ENCODE results near the gene MYOCD.

MYOCD gene

DNA sequence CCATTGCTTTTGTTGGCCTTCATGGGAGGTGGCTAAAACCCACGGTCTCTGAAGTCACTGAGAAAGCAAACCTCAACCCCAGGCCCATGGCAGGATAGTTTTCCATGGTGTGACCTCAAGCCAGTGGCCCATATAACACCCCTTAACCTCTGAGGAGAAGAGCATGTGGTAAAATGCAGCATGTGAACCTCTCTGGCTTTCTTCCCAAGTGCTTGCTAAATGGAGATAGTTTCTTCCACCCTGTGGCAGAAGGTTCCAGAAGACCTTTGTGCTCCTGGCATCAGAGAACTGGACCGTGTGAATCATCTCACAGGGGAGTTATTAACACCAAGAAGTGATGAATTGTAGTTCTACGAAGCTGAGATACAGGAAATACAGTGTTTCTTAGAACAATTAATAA, 47.3 kb downstream of the MYOCD start:
- no peak for DNase-seq

DNA sequence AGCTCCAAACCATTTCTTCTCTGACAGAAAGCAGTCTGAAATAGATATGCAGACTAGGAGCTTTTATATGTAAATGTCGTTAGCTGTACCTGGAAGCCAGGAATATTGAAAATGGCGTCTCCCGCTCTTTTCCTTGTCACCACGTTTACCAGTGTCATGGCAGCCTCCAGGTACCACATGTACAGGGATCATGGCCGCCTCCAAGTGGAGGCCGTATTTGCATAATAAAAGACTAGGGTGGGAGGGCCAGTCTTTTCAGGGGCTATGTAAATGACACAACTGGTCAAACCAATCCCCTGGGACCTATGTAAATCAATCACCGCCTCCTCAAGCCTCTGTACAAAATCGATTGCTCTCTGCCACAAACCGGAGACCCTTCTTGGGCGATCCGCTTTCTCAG, 54.3 kb downstream of the MYOCD start:
- DNase-seq: no peak

DNA sequence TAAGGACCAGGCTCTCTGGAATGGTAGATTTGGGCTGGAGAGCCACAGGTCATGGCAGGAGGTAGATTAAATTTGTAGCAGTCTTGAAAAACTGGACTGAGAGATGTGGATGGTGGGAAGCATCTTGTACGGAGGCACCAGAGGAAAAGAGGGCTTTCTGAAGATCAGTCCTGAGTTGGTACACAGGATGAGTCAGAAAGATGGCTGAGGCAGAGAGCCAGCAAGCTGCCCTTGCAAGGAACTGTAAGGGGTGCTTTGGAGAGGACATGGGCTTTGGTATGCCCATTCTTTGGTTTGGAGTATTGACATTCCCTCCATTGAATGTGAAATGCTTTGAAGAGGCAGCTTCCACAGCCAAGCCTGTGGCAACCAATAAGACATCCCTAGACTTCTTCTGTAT, 55.9 kb downstream of the MYOCD start:
- no peak for DNase-seq

DNA sequence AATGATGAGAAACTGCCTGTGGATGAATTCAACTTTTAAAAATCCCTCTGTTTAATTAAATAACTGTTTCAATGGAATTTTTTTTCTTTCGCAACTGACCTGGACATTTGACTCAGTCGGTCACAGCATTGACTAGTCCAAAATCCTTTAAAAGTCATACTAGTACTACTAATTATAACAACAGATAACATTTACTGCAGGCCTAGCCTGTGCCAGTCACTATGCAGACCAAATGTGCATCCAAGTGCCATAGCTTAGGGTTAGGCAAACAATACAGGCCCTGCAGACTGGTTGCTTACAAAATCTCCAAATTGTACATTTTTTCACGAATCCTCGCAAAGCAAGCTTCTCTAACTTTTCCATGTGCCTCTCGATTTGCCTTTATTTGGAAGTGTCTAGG, 56.6 kb downstream of the MYOCD start:
- no peak for DNase-seq

DNA sequence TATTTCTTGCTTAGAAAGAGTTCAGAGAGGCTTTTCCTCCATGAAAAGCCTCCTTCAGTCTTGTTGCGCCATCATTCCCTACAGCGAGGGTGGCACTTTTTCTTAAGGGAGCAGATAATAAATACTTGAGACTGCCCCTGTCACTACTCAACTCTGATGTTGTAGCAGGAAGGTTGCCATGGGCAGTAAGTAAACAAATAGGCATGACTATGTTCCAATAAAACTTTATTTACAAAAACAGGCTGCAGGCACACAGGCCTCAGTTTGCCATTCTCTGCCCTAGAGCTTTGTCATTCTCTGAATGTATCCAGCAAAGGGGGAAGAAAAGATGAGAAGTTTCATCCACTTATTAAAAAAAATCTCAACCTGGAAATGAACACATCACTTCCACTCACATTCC, 60.4 kb downstream of the MYOCD start:
- DNase-seq: no peak

DNA sequence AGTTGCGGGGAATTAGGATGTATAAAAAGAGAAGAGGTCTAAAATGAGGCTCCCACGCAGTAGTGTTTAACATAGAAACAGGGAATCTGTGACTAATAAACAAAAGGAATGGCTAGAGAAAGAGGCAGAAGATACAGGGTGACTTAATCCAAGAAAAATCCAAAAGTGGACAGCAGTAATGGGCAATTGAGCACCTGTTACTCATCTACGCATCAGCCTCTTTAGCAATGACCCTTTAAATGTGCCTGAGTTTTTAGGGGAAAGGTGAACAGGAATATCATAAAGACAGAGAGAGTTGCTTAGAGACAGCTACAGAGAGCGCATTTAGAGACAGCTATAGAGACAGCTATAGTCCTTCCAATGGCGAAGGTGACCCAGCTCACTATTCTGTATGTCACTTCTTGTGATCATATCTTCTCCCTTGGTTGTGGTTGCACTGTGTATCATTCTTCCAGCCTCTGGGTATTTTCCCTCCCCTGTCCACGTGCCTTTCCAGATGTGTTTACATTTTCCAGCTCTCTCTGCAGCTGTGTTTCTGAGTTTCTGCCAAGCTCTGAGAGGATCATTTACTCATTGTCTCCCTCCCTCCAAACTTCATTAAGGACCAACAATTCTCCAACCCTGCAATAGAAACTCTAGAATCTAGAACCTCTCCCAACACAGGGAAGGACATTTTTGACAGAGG, 61.5 kb downstream of the MYOCD start:
- no peak for DNase-seq

DNA sequence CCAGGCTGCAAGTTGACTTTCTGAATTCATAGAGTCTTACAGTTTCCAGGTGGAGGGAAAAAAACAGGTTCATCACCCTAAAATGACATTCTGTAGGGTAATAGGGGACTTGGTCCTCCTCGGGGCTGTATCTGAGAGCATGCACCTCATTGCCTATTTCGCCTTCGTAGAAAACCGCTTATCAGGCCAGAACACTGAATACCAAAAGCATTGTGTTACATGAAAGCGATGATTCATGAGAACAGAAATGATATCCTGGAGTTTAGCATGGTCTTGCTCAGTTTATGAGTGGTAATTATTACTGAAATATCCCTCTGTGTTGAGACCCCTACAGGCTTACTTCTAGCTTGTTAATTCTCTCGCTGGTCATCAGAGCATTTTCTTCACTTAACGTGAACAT, 62.2 kb downstream of the MYOCD start:
- no peak for DNase-seq

DNA sequence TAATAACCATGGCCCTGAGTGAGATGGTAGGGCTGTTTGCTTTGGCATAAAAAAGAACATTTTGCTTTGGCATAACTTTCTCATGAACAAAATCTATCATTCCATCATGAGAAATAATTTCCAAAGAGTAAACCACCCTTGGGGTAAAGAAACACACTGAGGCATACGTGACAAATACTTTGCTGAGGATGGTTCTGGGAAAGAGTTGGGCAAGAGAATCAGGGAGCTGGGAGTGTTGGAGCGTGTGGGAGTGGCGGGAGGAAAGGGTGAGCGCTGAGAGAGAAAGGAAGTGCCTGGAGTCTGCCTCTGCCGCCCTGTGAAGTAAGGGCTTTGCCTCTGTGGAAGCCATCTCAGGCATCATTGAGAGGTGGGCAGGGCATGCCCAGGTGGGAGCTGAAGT, 63.4 kb downstream of the MYOCD start:
- DNase-seq: no peak

DNA sequence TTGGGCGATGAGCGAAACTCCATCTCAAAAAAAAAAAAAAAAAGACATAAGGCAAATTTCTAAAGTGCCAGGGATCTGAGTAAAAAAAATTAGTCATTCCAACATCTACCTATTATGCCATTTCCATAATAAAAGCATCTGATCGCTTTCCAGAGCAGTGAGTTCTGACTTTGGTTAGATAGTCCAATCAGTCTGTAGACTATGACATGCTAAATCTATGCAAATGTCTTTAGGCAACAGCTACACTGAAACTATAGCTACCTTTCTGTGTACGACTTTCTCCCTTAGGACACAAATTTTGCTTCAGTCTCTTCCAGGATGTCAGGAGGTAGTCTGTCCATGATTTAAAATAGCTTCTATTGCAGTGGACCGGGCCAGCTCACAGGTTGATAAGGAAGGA, 64.7 kb downstream of the MYOCD start:
- DNase-seq: no peak

DNA sequence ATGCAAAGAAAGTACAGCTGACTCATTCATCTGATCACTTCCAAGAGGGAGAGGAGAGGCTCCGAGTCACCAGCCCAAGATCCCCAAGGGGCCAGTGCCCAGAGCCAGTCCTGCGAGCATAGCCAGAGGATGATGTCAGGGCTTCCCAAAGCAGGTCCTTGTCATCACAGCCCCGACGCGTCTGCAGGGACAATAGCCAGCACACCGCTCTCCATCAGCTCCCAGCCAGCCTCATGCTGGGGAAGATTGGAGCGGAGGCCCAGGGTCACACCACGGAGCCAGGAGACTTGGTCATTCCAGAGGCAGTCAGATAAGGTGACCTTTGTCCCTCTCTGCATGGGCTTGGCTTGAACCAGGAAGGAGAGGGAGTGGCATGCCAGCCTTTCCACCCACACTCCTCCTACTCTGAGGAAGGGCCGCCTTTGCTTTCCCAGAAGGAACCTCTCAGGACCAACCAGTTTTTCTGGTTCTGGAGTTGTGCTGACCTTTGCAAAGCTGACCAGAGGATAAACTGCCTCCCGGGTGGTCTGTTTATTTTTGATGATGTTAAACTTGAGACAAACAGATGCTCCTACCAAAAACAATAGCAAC, 65.3 kb downstream of the MYOCD start:
- no peak for DNase-seq

DNA sequence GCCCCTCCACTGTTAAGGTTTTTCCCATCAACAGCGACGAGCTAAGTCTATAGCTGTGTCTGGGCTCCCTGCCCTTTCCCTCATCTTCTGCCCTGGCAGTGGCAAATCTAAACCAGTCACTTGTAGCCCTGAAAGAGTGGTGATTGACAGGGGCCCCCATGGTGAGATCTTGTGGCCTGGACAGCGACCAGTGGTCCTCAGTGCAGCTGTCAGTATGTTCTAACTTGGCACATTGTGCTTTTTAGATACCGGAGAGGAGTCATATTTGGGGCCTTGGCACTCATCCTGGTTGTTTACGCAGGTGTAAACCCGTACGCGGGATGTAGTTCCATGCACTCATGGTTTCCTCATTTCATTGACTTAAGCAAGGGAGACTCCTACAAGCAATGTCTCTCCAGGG, 66.1 kb downstream of the MYOCD start:
- DNase-seq: no peak

DNA sequence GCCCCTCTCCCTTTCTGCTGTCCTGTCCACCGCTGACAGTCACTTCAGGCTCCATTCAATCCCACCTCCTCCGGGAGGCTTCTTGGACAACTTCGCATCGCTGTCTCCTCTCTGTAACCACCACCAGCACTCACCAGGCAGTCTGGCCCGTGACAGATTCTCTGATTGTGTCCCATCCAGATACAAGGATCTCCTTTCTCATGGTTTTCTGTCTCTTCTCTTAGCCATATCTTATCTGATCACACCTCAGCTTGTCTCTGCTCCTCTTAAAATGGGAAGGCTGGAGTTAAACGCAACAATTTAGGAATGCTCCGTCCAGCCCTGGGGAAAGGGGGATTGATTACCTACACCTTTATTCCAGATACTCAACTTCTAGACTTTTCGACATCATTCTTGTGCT, 66.7 kb downstream of the MYOCD start:
- no peak for DNase-seq

DNA sequence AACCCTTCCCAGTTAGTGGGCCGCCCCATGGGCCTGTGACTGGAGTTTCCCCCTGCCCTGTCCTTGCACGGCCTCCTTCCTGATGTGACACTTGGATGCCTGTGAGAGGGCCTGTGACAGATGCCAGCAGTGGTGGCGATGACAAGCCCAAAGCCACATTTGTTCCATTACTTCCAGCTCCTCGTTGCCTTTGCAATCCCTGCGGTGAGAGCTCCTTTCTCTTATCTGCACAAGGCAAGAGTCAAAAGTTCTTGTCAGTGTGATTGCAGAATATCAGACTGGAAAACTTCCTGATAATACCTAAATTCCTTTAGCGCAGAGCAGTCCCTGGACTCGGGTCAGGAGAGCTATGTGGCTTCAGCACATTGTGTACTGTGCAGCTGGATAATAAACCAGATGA, 69.2 kb downstream of the MYOCD start:
- no peak for DNase-seq

DNA sequence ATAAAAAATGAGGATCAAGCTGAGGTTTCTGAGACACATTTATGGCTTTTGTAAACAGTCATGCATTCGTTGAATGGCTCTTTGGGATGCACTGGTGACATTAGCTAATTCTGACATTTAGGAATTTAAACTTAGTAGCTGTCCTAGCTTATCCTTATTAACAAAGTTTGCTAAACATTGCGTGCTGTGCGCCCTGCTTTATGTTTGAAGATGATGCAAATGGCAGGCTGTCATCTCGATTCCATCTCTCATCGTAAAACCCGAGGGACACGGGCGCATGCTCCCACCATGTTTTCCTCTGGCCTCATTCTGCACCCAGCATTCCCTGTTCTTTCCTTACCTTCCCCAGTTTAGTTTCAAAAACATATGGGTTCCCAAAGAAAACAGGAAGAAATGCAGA, 69.8 kb downstream of the MYOCD start:
- DNase-seq: no peak

DNA sequence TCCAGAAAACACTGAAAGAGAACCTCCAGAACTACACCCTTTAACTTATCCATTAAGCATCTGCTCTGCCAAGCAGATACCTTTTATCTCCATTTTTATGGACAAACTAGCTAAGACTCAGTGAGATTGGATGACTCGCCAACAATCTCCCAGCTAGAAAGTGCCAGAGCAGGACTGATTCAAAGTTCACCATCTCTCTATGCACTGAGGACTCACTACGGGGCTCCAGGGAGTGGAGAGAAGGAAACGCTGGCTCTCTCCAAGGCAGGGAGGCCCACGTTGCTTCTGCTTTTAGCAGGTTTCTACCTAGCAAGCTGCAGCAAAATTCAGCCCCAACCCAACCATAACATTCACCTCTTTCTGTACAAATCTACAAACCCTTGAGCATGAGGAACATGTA, 70.8 kb downstream of the MYOCD start:
- no peak for DNase-seq

DNA sequence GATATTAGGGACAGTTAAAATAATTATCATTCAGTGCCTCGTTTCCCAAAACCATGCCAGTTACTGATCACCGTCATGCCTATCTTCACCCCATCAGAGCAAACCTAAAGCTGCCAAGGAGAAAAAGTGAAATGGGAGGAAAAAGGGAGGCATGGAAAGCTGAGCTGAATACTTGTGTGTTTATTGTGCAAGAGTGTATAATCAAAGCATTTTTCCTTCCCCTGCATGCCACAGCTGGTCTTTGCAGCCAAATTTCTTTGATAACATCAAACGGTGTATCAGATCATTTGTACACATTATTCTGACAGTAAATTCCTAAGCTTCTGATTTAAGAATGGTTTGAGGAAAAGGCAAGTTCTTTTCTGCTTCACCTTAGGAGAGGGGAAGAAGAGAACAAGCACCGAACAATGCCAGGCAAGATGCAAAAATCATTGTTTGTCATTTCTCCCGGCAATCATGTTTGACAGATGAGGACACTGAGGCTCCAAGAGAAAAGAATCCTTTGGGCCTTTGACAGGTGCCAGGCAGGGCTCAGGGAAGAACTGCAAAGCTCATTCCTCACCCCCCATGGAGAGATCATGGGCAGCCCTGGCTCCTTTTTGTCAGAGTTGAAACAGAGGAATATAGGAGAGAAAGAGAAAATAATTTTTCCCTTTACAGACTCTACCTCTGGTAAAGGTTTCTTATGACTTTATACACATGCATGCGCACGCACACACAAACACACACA, 72.2 kb downstream of the MYOCD start:
- DNase-seq: no peak

DNA sequence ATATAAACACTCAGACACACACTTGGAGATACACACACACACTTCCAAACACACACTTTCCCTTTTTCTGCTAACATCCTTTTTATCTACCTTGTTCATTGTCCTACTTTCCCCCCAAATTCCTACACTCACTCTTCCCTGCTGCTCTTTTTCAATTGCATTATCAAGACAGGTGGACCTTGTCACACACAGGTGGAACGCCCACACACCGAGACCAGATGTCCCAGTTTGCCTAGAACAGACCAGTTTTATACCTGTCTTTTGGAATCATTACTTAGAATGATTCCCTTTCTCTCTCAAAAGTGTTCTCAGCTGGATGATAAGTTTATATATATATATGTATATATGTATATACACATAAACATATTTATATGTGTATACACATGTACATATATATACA, 72.9 kb downstream of the MYOCD start:
- no peak for DNase-seq

DNA sequence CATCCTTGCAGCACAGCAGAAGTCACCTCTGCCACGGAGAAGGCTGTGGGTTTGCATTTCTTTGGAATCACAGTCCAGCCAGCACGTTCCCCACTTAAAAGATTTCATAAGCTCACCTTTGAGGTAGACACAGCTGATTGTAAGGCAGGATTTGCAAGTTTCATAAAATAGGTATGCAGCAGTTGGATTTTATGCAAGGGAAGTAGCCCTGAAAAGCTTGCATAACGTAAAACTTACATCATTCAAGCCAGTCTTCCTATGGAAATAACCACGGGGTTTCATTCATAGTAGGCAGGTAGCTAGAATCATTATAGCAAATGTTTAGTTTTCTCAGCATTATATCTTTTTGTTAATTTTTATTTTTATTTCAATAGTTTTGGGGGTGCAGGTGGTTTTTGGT, 73.8 kb downstream of the MYOCD start:
- DNase-seq: no peak

DNA sequence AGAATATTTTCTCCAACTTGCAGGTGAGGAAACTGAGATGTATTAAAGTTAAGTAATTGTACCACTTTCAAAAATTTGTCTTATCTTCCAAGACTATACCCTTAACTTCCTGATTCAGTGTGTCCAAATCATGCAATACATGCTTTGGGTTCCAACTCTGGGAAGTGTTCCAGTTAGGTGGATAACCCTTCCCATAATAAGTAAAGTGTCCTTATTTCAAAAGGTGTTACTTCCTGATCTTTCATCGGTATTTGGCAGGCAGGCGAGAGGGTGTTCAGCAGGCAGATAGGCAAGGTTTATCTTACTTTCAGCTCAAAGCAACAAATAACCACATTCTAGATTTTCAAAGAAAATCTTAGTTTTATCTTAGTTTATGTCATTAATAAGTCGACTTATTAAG, 77.4 kb downstream of the MYOCD start:
- no peak for DNase-seq

DNA sequence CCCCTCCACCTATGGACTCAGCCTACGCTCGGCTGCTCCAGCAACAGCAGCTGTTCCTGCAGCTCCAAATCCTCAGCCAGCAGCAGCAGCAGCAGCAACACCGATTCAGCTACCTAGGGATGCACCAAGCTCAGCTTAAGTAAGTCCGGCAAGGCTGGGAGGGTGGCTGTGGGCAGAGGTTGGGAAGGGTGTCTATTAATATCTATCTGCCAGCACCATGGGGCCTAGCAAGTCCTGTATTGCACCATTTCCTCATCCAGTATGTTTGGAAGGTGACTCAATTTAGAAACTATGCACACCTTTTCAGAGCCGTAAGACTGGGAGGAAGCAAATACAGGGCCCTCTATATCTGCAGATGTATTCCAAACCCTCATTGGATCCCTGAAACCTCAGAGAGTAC, 78.6 kb downstream of the MYOCD start:
- no peak for DNase-seq

DNA sequence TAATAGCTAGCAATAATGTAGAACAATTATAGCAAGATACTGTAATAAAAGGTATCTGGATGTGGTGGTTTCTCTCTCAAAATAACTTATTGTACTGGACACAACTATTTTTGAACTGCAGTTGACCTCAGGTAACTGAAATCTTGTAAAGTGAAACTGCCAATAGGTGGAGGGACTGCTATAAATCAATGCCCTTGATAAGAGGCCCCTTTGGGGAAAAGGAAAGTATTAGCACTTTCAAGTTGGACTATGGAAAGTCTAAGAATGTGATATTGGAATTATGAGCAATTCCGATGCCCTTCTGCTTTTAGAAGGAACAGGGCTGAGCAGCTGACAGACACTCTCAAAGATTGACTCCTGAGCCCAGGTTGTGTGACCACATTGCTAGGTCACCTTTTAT, 79.1 kb downstream of the MYOCD start:
- no peak for DNase-seq

DNA sequence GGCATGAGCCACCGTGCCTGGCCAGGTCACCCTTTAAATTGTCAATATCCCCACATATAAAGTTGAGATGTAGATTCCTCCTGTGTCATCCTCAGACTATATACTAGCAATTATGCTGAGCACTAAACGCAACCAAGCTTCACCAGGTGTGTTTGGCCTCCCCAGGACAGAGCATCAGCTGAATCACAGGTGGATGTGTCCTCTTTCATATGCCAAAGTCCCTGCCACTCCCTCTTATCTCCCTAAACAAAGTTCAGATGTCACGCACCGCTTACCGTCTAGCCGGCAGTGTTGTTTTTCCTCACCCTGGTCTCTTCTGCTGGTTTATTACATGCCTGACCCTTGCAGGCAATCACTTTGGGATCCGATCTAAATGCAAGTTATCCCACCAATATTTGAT, 79.8 kb downstream of the MYOCD start:
- no peak for DNase-seq

DNA sequence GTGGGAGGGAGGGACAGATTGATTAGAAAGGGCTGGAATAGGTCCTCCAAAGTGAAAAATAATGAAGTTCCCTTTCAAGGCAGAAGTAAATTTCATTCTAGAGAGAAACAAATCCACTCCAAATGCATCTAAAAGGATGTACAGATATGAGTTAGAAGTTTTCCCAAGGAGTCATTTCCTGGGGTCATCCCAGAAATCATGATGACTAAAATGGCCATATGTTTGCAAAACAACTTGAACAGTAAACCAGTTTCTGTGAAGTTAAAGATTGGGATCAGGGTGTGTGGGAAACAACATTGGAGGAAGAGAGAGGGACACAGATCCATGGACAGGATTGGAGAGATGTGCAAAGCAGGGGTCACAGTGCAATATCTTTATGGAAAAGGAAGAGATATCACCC, 91.1 kb downstream of the MYOCD start:
- DNase-seq: no peak

DNA sequence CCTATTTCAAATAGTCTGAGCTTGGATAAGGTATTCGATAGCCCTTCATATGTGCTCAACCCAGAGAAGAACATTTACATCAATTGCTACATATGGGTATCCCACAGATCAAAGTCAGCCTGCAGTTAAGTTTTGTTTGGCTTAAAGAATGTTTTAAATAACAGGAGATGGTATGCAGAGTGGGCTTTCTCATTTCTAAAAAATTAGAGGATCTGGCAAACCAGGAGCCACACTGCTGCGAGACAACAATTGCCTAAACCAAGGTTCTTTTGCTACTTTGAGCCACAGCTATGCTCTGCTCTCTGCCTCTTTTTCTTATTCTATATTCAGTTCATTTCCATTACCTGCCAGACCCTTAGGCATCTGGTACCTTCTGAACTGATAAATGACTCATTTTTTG, 93.4 kb downstream of the MYOCD start:
- no peak for DNase-seq

DNA sequence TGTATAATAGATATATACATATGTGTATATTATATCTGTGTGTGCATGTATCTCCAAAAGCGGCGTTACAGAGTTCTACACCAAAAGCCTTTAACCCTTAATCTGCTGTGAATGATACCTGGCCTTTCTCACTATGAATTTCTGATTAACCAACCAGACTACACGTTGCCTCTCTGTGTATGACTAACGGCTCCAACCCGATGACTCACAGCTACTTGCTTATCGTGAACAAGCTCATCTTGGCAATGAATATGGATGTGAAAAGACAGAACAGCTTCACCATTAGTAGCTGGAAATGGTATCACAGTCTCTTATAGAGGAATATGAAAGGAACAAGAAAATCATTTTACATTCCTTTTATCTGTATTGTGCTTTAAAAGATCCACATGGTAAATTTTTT, 99.9 kb downstream of the MYOCD start:
- no peak for DNase-seq
